H1 (cell line): ENCODE measurements around the gene MACROD2. TPM values are rescaled to one million over a fixed set of nuclear protein-coding genes. Genes with fewer than 3 reads are reported as not detected.

ENCODE experiments used
- CTCF ChIA-PET: fragments of 300-600 bp; sonication (Branson Sonifier 250); formaldehyde crosslinking; loops from one replicate; lab custom pipeline; 2021; ENCODE audit not compliant: partially characterized antibody; lab: Charles Lee
- POLR2A ChIA-PET: fragments of 300-600 bp; sonication (Branson Sonifier 250); formaldehyde crosslinking; loops from one replicate; lab custom pipeline; 2021; ENCODE audit warnings: inconsistent platforms; ENCODE audit not compliant: partially characterized antibody; lab: Charles Lee
- DNase-seq, 2 experiments: peaks; one replicate each; pipeline versions ENCODE4 v3.0.0 to v3.0.0-alpha.2; 2010 to 2022; ENCODE audit warnings: low spot score in 2 of 2, low read depth in 1 of 2, mixed read lengths in 1 of 2
- FAIRE-seq: peaks from 2 replicates; lab custom pipeline; 2011; peaks lifted over from hg19 to GRCh38; lab: Jason Lieb, UNC
- H2AFZ ChIP-seq: 2 replicates; pipeline ENCODE4 v1.8.1; 2012; ENCODE audit warnings: low read length, inconsistent platforms
- H2AK5ac ChIP-seq: 2 replicates; pipeline ENCODE4 v1.6.1; 2013; ENCODE audit warnings: low read depth, low read length
- H2BK120ac ChIP-seq: replicated peaks from 2 replicates; pipeline ENCODE3; 2013; ENCODE audit warnings: low read depth, low read length, inconsistent platforms
- H2BK12ac ChIP-seq: 2 replicates; pipeline ENCODE4 v1.6.1; 2013; ENCODE audit warnings: low read depth, low read length
- H2BK15ac ChIP-seq: 2 replicates; pipeline ENCODE4 v1.6.1; 2013; ENCODE audit warnings: low read length
- H2BK20ac ChIP-seq: 2 replicates; pipeline ENCODE4 v1.6.1; 2013; ENCODE audit warnings: low read length
- H2BK5ac ChIP-seq: 2 replicates; pipeline ENCODE4 v1.6.1; 2013; ENCODE audit warnings: low read depth, low read length
- H3K14ac ChIP-seq: 2 replicates; pipeline ENCODE4 v1.6.1; 2013; ENCODE audit warnings: inconsistent platforms; ENCODE audit not compliant: insufficient read length
- H3K18ac ChIP-seq: 2 replicates; pipeline ENCODE4 v1.6.1; 2013; ENCODE audit warnings: low read length; ENCODE audit errors: extremely low read depth
- H3K23ac ChIP-seq: 2 replicates; pipeline ENCODE4 v1.6.1; 2013; ENCODE audit warnings: inconsistent platforms; ENCODE audit not compliant: insufficient read length
- H3K23me2 ChIP-seq: 2 replicates; pipeline ENCODE4 v1.6.1; 2013; ENCODE audit warnings: low read depth, low read length
- H3K27ac ChIP-seq: 2 replicates; pipeline ENCODE4 v1.6.1; 2011; ENCODE audit warnings: low read depth, low read length, inconsistent platforms
- H3K27me3 ChIP-seq, 4 experiments: replicated peaks in 1 of 4; 1 replicate in 1 of 4; 2 replicates in 3 of 4; pipeline versions ENCODE4 v1.6.1 to v1.8.1; 2011 to 2013; ENCODE audit warnings: low read length in 3 of 4, mild to moderate bottlenecking in 3 of 4, inconsistent platforms in 2 of 4, mixed read lengths in 2 of 4, moderate library complexity in 1 of 4; ENCODE audit not compliant: control insufficient read depth in 3 of 4, insufficient read depth in 3 of 4; ENCODE audit errors: extremely low read depth in 1 of 4
- H3K36me3 ChIP-seq, 4 experiments: 2 replicates each; pipeline versions ENCODE4 v1.6.1 to v1.8.1; 2011 to 2013; ENCODE audit warnings: mild to moderate bottlenecking in 4 of 4, low read length in 3 of 4, moderate library complexity in 2 of 4, control low read depth in 1 of 4, inconsistent platforms in 1 of 4; ENCODE audit not compliant: insufficient read depth in 4 of 4, control insufficient read depth in 2 of 4
- H3K4ac ChIP-seq: replicated peaks from 2 replicates; pipeline ENCODE3; 2013; ENCODE audit warnings: low read length, low read depth, mixed read lengths, inconsistent platforms; ENCODE audit not compliant: insufficient read length
- H3K4me1 ChIP-seq, 4 experiments: replicated peaks in 1 of 4; 1 replicate in 1 of 4; 2 replicates in 3 of 4; pipeline versions ENCODE4 v1.6.1 to v1.8.1; 2011 to 2013; ENCODE audit warnings: low read length in 3 of 4, inconsistent platforms in 2 of 4, mixed read lengths in 1 of 4; ENCODE audit not compliant: insufficient read depth in 4 of 4, control insufficient read depth in 3 of 4
- H3K4me2 ChIP-seq, 2 experiments: 2 replicates each; pipeline versions ENCODE4 v1.6.1 to v1.8.1; 2011 to 2013; ENCODE audit warnings: low read depth in 2 of 2, low read length in 2 of 2, control low read depth in 1 of 2, inconsistent platforms in 1 of 2, mild to moderate bottlenecking in 1 of 2; ENCODE audit not compliant: insufficient read depth in 1 of 2
- H3K4me3 ChIP-seq, 4 experiments: fragments of 200-600, 300-600 bp in 1 of 4; sonication (generic), shearing (Covaris generic), sonication (Bioruptor Twin) in 1 of 4; 2 replicates each; pipeline versions ENCODE4 v1.5.1 to v1.8.1; 2011 to 2016; ENCODE audit warnings: low read length in 4 of 4, low read depth in 3 of 4, control low read depth in 2 of 4, inconsistent platforms in 2 of 4, mild to moderate bottlenecking in 2 of 4, mixed read lengths in 1 of 4, moderate library complexity in 1 of 4; ENCODE audit not compliant: insufficient read depth in 2 of 4; ENCODE audit errors: extremely low read depth in 1 of 4
- H3K56ac ChIP-seq: replicated peaks from 2 replicates; pipeline ENCODE3; 2013; ENCODE audit warnings: low read depth, mild to moderate bottlenecking, mixed read lengths, low read length, inconsistent platforms; ENCODE audit not compliant: insufficient read length
- H3K79me1 ChIP-seq: 2 replicates; pipeline ENCODE4 v1.6.1; 2013; ENCODE audit warnings: low read depth, low read length, control low read depth
- H3K79me2 ChIP-seq, 2 experiments: 2 replicates each; pipeline versions ENCODE4 v1.6.1 to v1.8.1; 2012 to 2013; ENCODE audit warnings: low read length in 2 of 2, mild to moderate bottlenecking in 2 of 2, inconsistent platforms in 1 of 2; ENCODE audit not compliant: insufficient read depth in 2 of 2, control insufficient read depth in 1 of 2
- H3K9ac ChIP-seq, 4 experiments: replicated peaks in 1 of 4; 1 replicate in 1 of 4; 2 replicates in 3 of 4; pipeline versions ENCODE4 v1.6.1 to v1.8.1; 2011 to 2013; ENCODE audit warnings: low read depth in 3 of 4, low read length in 3 of 4, control low read depth in 2 of 4, mild to moderate bottlenecking in 2 of 4, moderate library complexity in 2 of 4, inconsistent platforms in 1 of 4; ENCODE audit errors: extremely low read depth in 1 of 4
- H3K9me3 ChIP-seq, 2 experiments: 2 replicates each; pipeline versions ENCODE4 v1.6.1 to v1.8.1; 2012 to 2013; ENCODE audit warnings: mild to moderate bottlenecking in 2 of 2, moderate library complexity in 2 of 2, control low read depth in 1 of 2, inconsistent platforms in 1 of 2, low read depth in 1 of 2, low read length in 1 of 2, mixed read lengths in 1 of 2; ENCODE audit not compliant: insufficient read depth in 2 of 2
- H4K20me1 ChIP-seq, 2 experiments: replicated peaks in 1 of 2; 2 replicates each; pipeline versions ENCODE3 to v1.8.1; 2011 to 2013; ENCODE audit warnings: inconsistent platforms in 2 of 2, low read length in 2 of 2, mild to moderate bottlenecking in 1 of 2; ENCODE audit not compliant: insufficient read depth in 2 of 2, control insufficient read depth in 1 of 2
- H4K5ac ChIP-seq: 2 replicates; pipeline ENCODE4 v1.6.1; 2013; ENCODE audit warnings: low read length, low read depth, mixed read lengths, inconsistent platforms; ENCODE audit not compliant: insufficient read length
- H4K8ac ChIP-seq: 2 replicates; pipeline ENCODE4 v1.8.0; 2013; ENCODE audit warnings: mild to moderate bottlenecking, moderate library complexity, low read length, inconsistent platforms; ENCODE audit not compliant: insufficient read depth; ENCODE audit errors: extremely low read depth
- H4K91ac ChIP-seq: replicated peaks from 2 replicates; pipeline ENCODE3; 2013; ENCODE audit warnings: low read length, mixed read lengths, inconsistent platforms; ENCODE audit not compliant: insufficient read length
- GTF2F1 ChIP-seq: IDR thresholded peaks from 2 replicates; pipeline ENCODE4 v1.6.1; 2012; ENCODE audit warnings: low read depth, low read length, improper control_type of control experiment, borderline replicate concordance
- RAD21 ChIP-seq, 2 experiments: IDR thresholded peaks in 1 of 2; conservative IDR thresholded peaks in 1 of 2; 2 replicates each; pipeline ENCODE4 v1.6.1; 2011; ENCODE audit warnings: low read depth in 2 of 2, low read length in 2 of 2, improper control_type of control experiment in 1 of 2, inconsistent platforms in 1 of 2, mild to moderate bottlenecking in 1 of 2, moderate library complexity in 1 of 2
- TAF1 ChIP-seq: IDR thresholded peaks from 2 replicates; pipeline ENCODE4 v1.6.1; 2011; ENCODE audit warnings: mild to moderate bottlenecking, low read depth, low read length
- TBP ChIP-seq: IDR thresholded peaks from 2 replicates; pipeline ENCODE4 v1.6.1; 2011; ENCODE audit warnings: low read depth, low read length, improper control_type of control experiment
- YY1 ChIP-seq: IDR thresholded peaks from 2 replicates; pipeline ENCODE4 v1.6.1; 2011; ENCODE audit warnings: low read depth, mild to moderate bottlenecking, low read length
- WGBS, 2 experiments: shearing (Covaris generic) in 1 of 2; methylation state at CpG; one replicate each; pipeline versions ENCODE4 v1.1.6 to v1.1.7; 2013 to 2015; ENCODE audit warnings: low lambda C conversion rate in 2 of 2, mixed read lengths in 2 of 2, inconsistent platforms in 1 of 2, low coverage in 1 of 2, missing lambda C conversion rate in 1 of 2; ENCODE audit not compliant: insufficient replicate concordance in 2 of 2, insufficient coverage in 1 of 2, insufficient read length in 1 of 2; ENCODE audit errors: extremely low coverage in 1 of 2, missing lambda C conversion rate in 1 of 2; 5-methylcytosine and 5-hydroxymethylcytosine counted together
- polyA plus RNA-seq, 7 experiments: library from polyadenylated mRNA; depleted of rRNA in 3 of 7; stranded (reverse) in 5 of 7; unstranded in 2 of 7; fragments of >200 nt in 5 of 7; fragments of 200-250 nt in 2 of 7; gene quantifications; 1 replicate in 5 of 7; 2 replicates in 1 of 7; 4 replicates in 1 of 7; pipeline versions ENCODE4 v1.2.1 to v1.2.3, GENCODE V29; 2011 to 2013; ENCODE audit warnings: missing spikeins in 2 of 7, mixed read lengths in 2 of 7
- total RNA-seq: library from RNA; stranded (reverse); fragmentation: NEBNext Ultra II Directional; extraction: Animal tissue kit (Norgen Biotek cat#: 25700); gene quantifications from 2 replicates; pipeline ENCODE4 v1.2.1, GENCODE V29; 2021

MACROD2 gene
- total and polyA plus RNA-seq, 2 of the 8 experiments (the other 6 are each of a cell fraction or from before 2014, with no cell fraction given), result 0.70 to 3.9 TPM

- Histone ChIP-seq H2AFZ (peak overlapping the region; percentile 57), H3K9me3 (no peaks in the 10 kb centered on the region), H3K9ac (no peak overlapping the region), H4K20me1 (no peaks in the 10 kb centered on the region), H3K36me3 (no peaks in the 10 kb centered on the region), H3K56ac (no peak overlapping the region), H3K23ac (no peak overlapping the region), H3K4me1 (peaks cover 0 to 6% (median under 1%) of the 10 kb centered on the region in 4 experiments; a peak in 2 of 7 replicates), H4K91ac (no peak overlapping the region), H3K4me2 (no peak overlapping the region), H4K8ac (peak overlapping the region; percentile 63), H3K79me2 (no peaks in the 10 kb centered on the region), H3K14ac (no peak overlapping the region), H4K5ac (no peak overlapping the region), H3K79me1 (no peaks in the 10 kb centered on the region), H2BK15ac (no peak overlapping the region), H2BK12ac (peak overlapping the region; percentile 35; the same call in 1 of the 2 replicates), H3K27ac (no peak overlapping the region), H3K18ac (no peak overlapping the region), H2AK5ac (no peak overlapping the region), H3K4me3 (no peak overlapping the region)
- FAIRE-seq, result no peak
- peak in 1 of 2 experiments; percentile 49 for DNase-seq
- WGBS, 2 experiments, result 88% methylated on average over 4 of the region's 4 CpGs; no CpG with 5 or more reads in 1 of the 2 experiments
- TF ChIP-seq TBP, result no peak
- TF ChIP-seq TAF1, result no peak
- TF ChIP-seq RAD21 (IDR thresholded peaks at IDR 0.05 in 1 of 2, conservative IDR thresholded peaks at IDR 0.05 in 1 of 2; ENCODE audit: low read depth in 2 of 2, low read length in 2 of 2), result no peak
- TF ChIP-seq YY1, result no peak
- TF ChIP-seq GTF2F1, result no peak
- TF ChIP-seq, all 59 proteins: peak for 0
- Histone ChIP-seq H2BK120ac (no peak overlapping the region), H2BK5ac (no peak overlapping the region), H3K27me3 (no peaks in the 10 kb centered on the region), H2BK20ac (no peak overlapping the region), H3K23me2 (no peaks in the 10 kb centered on the region; the same call in 1 of the 2 replicates), H3K4ac (no peak overlapping the region)
- CTCF ChIA-PET, result no interaction called here
- POLR2A ChIA-PET, result no interaction called here
These were observed 503.5 kb downstream of the MACROD2 start for GRCh38 chr20:14498772-14499171.
